HCT116 (cell line): ENCODE results near the gene CELF2. TPM values are rescaled to one million over a fixed set of nuclear protein-coding genes. Genes with fewer than 3 reads are reported as not detected.

ENCODE experiments used
- ATAC-seq: fragments of 200-7000 bp; cut with Tn5 transposase; 2 replicates; pipeline ENCODE4 v1.9.1; 2020; ENCODE audit warnings: mild to moderate bottlenecking, moderate library complexity
- BruUV-seq: library from RNA; stranded (reverse); fragments of 400-500 nt; replicated peaks from 2 replicates; lab custom pipeline; 2021; lab: Mats Ljungman, UMichigan
- CTCF ChIA-PET: fragments of 300-600 bp; sonication (Branson Sonifier 250); formaldehyde crosslinking; loops from one replicate; lab custom pipeline; 2021; ENCODE audit warnings: antibody characterized with exemption; lab: Charles Lee
- POLR2A ChIA-PET: fragments of 300-600, 350-600 bp; sonication (Branson Sonifier 250); formaldehyde crosslinking; loops from one replicate; lab custom pipeline; 2021; ENCODE audit warnings: antibody characterized with exemption; lab: Charles Lee
- RAD21 ChIA-PET, 2 experiments: fragments of 300-600 bp; sonication (Branson Sonifier 250); formaldehyde crosslinking; loops; one replicate each; lab custom pipeline; 2023; ENCODE audit warnings: low total read pairs in 2 of 2; ENCODE audit not compliant: uncharacterized antibody in 2 of 2, unreplicated experiment in 2 of 2, low non-redundant PET in 1 of 2; lab: Charles Lee
- DNase-seq: peaks from one replicate; pipeline ENCODE4 v3.0.0-alpha.2; 2010; ENCODE audit warnings: low read depth, low spot score
- H2AFZ ChIP-seq: fragments of 200-600 bp; shearing (Covaris generic), sonication (generic); 2 replicates; pipeline ENCODE4 v1.6.1; 2017; ENCODE audit warnings: low read depth, mixed run types, mixed read lengths, antibody characterized with exemption, low read length; ENCODE audit not compliant: poor library complexity, severe bottlenecking
- H3K27ac ChIP-seq: 2 replicates; pipeline ENCODE4 v1.5.1; 2012; ENCODE audit warnings: low read depth, low read length
- H3K27me3 ChIP-seq: fragments of 200-600 bp; sonication (generic); 2 replicates; pipeline ENCODE4 v1.6.1; 2016; ENCODE audit warnings: mixed run types, low read length, mixed read lengths; ENCODE audit not compliant: insufficient read depth
- H3K36me3 ChIP-seq, 2 experiments: fragments of 200-500 bp in 1 of 2; fragments of 200-600 bp in 1 of 2; sonication (Bioruptor generic) in 1 of 2; sonication (generic) in 1 of 2; 2 replicates each; pipeline versions ENCODE4 v1.5.1 to v1.6.1; 2014 to 2016; ENCODE audit warnings: low read length in 2 of 2, inconsistent platforms in 1 of 2, mixed read lengths in 1 of 2, mixed run types in 1 of 2; ENCODE audit not compliant: insufficient read depth in 2 of 2, control insufficient read depth in 1 of 2
- H3K4me1 ChIP-seq, 2 experiments: fragments of 200-600 bp in 1 of 2; sonication (generic) in 1 of 2; 2 replicates each; pipeline versions ENCODE4 v1.5.1 to v1.6.1; 2012 to 2017; ENCODE audit warnings: low read length in 2 of 2, inconsistent platforms in 1 of 2, mild to moderate bottlenecking in 1 of 2, mixed read lengths in 1 of 2, mixed run types in 1 of 2, moderate library complexity in 1 of 2; ENCODE audit not compliant: insufficient read depth in 2 of 2, control insufficient read depth in 1 of 2
- H3K4me2 ChIP-seq: fragments of 200-600 bp; sonication (generic); 2 replicates; pipeline ENCODE4 v1.6.1; 2017; ENCODE audit warnings: mixed run types, low read length, mixed read lengths
- H3K4me3 ChIP-seq, 2 experiments: fragments of 200-600 bp in 1 of 2; sonication (generic) in 1 of 2; replicated peaks in 1 of 2; 2 replicates each; pipeline ENCODE4 v1.5.1; 2011 to 2016; ENCODE audit warnings: low read length in 2 of 2, control low read depth in 1 of 2, low read depth in 1 of 2, mild to moderate bottlenecking in 1 of 2, mixed read lengths in 1 of 2, mixed run types in 1 of 2
- H3K79me2 ChIP-seq: fragments of 200-600 bp; sonication (generic); 2 replicates; pipeline ENCODE4 v1.6.1; 2017; ENCODE audit warnings: mild to moderate bottlenecking, mixed run types, low read length, moderate library complexity, mixed read lengths; ENCODE audit not compliant: insufficient read depth
- H3K9ac ChIP-seq: fragments of 200-600 bp; sonication (generic); 2 replicates; pipeline ENCODE4 v1.6.1; 2016; ENCODE audit warnings: low read length, mixed read lengths
- H3K9me2 ChIP-seq: fragments of 200-600 bp; sonication (generic), shearing (Covaris generic); 2 replicates; pipeline ENCODE4 v1.6.1; 2017; ENCODE audit warnings: mixed run types, mild to moderate bottlenecking, moderate library complexity; ENCODE audit not compliant: insufficient read depth
- H3K9me3 ChIP-seq, 2 experiments: fragments of 200-500 bp in 1 of 2; fragments of 200-600 bp in 1 of 2; sonication (Bioruptor generic) in 1 of 2; sonication (generic) in 1 of 2; 2 replicates each; pipeline ENCODE4 v1.6.1; 2014 to 2017; ENCODE audit warnings: low read length in 2 of 2, mixed read lengths in 2 of 2, inconsistent platforms in 1 of 2, low read depth in 1 of 2, mild to moderate bottlenecking in 1 of 2, mixed run types in 1 of 2, moderate library complexity in 1 of 2; ENCODE audit not compliant: control insufficient read depth in 1 of 2, insufficient read depth in 1 of 2
- H4K20me1 ChIP-seq: fragments of 200-600 bp; sonication (generic), shearing (Covaris generic); 2 replicates; pipeline ENCODE4 v1.6.1; 2017; ENCODE audit warnings: mixed run types, mild to moderate bottlenecking, moderate library complexity; ENCODE audit not compliant: insufficient read depth
- CBX3 ChIP-seq: IDR thresholded peaks from 2 replicates; pipeline ENCODE4 v1.6.1; 2012; ENCODE audit warnings: low read depth
- CEBPB ChIP-seq: IDR thresholded peaks from 2 replicates; pipeline ENCODE4 v1.6.1; 2012; ENCODE audit warnings: low read depth
- EZH2 ChIP-seq: fragments of 200-600 bp; sonication (generic); IDR thresholded peaks from 2 replicates; pipeline ENCODE4 v1.6.1; 2017; ENCODE audit warnings: antibody characterized with exemption, mixed run types
- JUND ChIP-seq: IDR thresholded peaks from 2 replicates; pipeline ENCODE4 v1.6.1; 2012
- POLR2A ChIP-seq: IDR thresholded peaks from 2 replicates; pipeline ENCODE4 v1.7.0; 2011; ENCODE audit warnings: borderline replicate concordance; ENCODE audit not compliant: insufficient read depth, insufficient read length; ENCODE audit errors: extremely low read depth
- POLR2AphosphoS5 ChIP-seq: IDR thresholded peaks from 2 replicates; pipeline ENCODE4 v1.6.1; 2011; ENCODE audit warnings: mild to moderate bottlenecking, low read depth, low read length, moderate library complexity
- RAD21 ChIP-seq: IDR thresholded peaks from 2 replicates; pipeline ENCODE4 v1.6.1; 2012; ENCODE audit warnings: low read depth, mild to moderate bottlenecking
- SIN3A ChIP-seq: IDR thresholded peaks from 2 replicates; pipeline ENCODE4 v1.6.1; 2012; ENCODE audit warnings: low read depth
- SP1 ChIP-seq: IDR thresholded peaks from 2 replicates; pipeline ENCODE4 v1.6.1; 2012; ENCODE audit warnings: low read depth
- SRF ChIP-seq: IDR thresholded peaks from 2 replicates; pipeline ENCODE4 v1.6.1; 2012; ENCODE audit warnings: low read depth
- TCF7L2 ChIP-seq: IDR thresholded peaks from 2 replicates; pipeline ENCODE4 v1.7.0; 2011; ENCODE audit warnings: borderline replicate concordance, inconsistent platforms; ENCODE audit not compliant: insufficient read depth, insufficient read length; ENCODE audit errors: extremely low read depth
- ZFX ChIP-seq: fragments of 450-650 bp; IDR thresholded peaks from 2 replicates; pipeline ENCODE4 v1.6.1; 2017
- ZNF274 ChIP-seq: fragments of 200-500 bp; sonication (Bioruptor generic); IDR thresholded peaks from 2 replicates; pipeline ENCODE4 v1.6.1; 2014; ENCODE audit warnings: mild to moderate bottlenecking, low read depth, low read length, inconsistent platforms
- intact Hi-C: fragments of 100-400 bp; cut with micrococcal nuclease; formaldehyde crosslinking; loops from 2 replicates; pipeline ENCODE4 v1.10.0; 2022
- total RNA-seq: library from RNA; stranded (reverse); gene quantifications from one replicate; pipeline ENCODE4 v1.2.1, GENCODE V29; 2021; ENCODE audit not compliant: unreplicated experiment
- TF ChIP-seq, protein P1 (sequence below), 3 experiments: fragments of 200-600 bp in 1 of 3; sonication (generic) in 1 of 3; IDR thresholded peaks in 2 of 3; conservative IDR thresholded peaks in 1 of 3; 2 replicates each; pipeline ENCODE4 v1.5.1; 2012 to 2017; ENCODE audit warnings: low read depth in 2 of 3, low read length in 2 of 3, antibody characterized with exemption in 1 of 3, borderline replicate concordance in 1 of 3, control low read depth in 1 of 3, mild to moderate bottlenecking in 1 of 3, mixed read lengths in 1 of 3, mixed run types in 1 of 3, moderate library complexity in 1 of 3; ENCODE audit not compliant: insufficient read depth in 1 of 3
- TF ChIP-seq, protein P2 (sequence below): IDR thresholded peaks from 2 replicates; pipeline ENCODE4 v1.6.1; 2012
- TF ChIP-seq, protein P3 (sequence below): IDR thresholded peaks from 2 replicates; pipeline ENCODE4 v1.6.1; 2012

The CELF2 gene
- total RNA-seq, 1 experiment from 2014 or later = 0.66 TPM

DNA sequence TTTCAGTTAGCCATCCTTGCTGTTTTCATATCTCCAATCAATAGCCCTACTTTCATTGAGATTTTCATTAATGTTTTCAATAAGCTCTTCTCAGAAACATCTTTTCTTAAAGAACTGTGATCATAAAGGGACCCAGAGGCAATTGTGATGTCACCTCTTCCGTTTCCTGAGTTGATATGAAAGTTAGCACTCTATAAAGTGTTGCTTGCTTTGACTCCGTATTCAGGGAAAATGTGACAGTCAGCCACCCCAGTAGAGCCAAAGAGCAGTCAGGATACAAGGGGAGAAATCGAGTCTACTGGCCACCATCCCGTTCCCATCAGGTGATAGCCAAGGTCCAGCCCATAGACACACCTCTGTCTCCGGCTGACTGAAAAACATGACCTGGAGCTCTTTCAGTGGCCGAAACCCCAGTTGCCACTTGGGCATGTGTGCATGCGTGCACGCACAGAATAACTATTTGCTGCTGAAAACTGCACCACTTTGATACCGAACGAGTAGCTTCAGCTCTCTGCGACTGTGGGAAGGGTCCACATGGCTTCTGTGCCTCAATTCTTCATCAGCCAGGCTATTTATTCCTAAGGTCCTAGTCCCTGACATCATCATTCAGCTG lies 302.4 kb downstream of the CELF2 start (continued):
- TF ChIP-seq POLR2AphosphoS5 = no peak
- TF ChIP-seq CEBPB = no peak
- no peak for TF ChIP-seq ZFX
- TF ChIP-seq RAD21 = no peak
- TF ChIP-seq SP1 = no peak
- TF ChIP-seq, protein P1, sequence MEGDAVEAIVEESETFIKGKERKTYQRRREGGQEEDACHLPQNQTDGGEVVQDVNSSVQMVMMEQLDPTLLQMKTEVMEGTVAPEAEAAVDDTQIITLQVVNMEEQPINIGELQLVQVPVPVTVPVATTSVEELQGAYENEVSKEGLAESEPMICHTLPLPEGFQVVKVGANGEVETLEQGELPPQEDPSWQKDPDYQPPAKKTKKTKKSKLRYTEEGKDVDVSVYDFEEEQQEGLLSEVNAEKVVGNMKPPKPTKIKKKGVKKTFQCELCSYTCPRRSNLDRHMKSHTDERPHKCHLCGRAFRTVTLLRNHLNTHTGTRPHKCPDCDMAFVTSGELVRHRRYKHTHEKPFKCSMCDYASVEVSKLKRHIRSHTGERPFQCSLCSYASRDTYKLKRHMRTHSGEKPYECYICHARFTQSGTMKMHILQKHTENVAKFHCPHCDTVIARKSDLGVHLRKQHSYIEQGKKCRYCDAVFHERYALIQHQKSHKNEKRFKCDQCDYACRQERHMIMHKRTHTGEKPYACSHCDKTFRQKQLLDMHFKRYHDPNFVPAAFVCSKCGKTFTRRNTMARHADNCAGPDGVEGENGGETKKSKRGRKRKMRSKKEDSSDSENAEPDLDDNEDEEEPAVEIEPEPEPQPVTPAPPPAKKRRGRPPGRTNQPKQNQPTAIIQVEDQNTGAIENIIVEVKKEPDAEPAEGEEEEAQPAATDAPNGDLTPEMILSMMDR (IDR thresholded peaks at IDR 0.05 in 2 of 3, conservative IDR thresholded peaks at IDR 0.05 in 1 of 3; ENCODE audit: borderline replicate concordance in 1 of 3, insufficient read depth in 1 of 3, low read depth in 2 of 3, low read length in 2 of 3) = no peak
- TF ChIP-seq, protein P2, sequence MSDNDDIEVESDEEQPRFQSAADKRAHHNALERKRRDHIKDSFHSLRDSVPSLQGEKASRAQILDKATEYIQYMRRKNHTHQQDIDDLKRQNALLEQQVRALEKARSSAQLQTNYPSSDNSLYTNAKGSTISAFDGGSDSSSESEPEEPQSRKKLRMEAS = no peak
- TF ChIP-seq, protein P3, sequence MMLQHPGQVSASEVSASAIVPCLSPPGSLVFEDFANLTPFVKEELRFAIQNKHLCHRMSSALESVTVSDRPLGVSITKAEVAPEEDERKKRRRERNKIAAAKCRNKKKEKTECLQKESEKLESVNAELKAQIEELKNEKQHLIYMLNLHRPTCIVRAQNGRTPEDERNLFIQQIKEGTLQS = no peak
- no peak for TF ChIP-seq SIN3A
- TF ChIP-seq, all 23 proteins: peak for 0

DNA sequence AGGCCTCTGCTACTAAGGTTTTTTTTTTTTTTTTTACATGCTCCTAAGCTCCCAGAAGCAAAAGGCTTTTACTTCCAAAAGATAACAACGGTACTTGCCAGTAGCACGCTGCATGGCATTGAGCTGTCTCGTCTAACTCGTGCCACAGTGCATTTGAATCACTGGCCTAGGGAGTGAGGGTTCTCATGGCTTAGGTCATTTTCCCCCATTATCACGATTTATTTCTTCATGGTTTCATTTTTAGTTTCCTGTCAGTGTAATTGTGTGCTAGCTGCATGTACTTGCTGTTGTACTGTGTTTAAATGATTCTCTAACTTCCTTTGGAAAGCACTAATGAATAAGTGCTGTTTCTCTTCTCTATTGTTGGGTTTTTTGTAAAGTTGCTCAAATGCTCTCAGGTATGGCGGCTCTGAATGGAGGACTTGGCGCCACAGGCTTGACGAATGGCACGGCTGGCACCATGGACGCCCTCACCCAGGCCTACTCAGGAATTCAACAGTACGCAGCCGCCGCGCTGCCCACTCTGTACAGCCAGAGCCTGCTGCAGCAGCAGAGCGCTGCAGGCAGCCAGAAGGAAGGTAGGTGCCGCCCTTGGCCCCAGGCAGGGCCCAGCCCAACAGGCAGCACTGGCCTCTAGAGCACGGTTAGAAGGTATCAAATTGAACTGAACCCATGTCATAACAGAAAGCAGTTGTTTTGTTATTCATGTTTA lies 303.3 kb downstream of the CELF2 start:
- H3K79me2 ChIP-seq = no peaks in the 10 kb centered on the region
- CTCF ChIA-PET = no interaction called here
- H3K27me3 ChIP-seq = peaks cover 7% of the 10 kb centered on the region
- H3K27ac ChIP-seq = no peak overlapping the region
- no peak overlapping the region for H3K4me3 ChIP-seq
- no peak overlapping the region for H2AFZ ChIP-seq
- DNase-seq (no peak), ATAC-seq (no peak)
- no peaks in the 10 kb centered on the region for H3K36me3 ChIP-seq
- POLR2A ChIA-PET = no interaction called here
- H3K9me3 ChIP-seq = no peaks in the 10 kb centered on the region
- RAD21 ChIA-PET = no interaction called here
- no peaks in the 10 kb centered on the region for H3K9me2 ChIP-seq
- intact Hi-C loops = no loop called here
- no peak overlapping the region for H3K9ac ChIP-seq
- H3K4me2 ChIP-seq = no peak overlapping the region
- no peaks in the 10 kb centered on the region for H4K20me1 ChIP-seq
- no peaks in the 10 kb centered on the region for H3K4me1 ChIP-seq
- BruUV-seq = no TSS peak
- TF ChIP-seq, protein P3 = no peak
- TF ChIP-seq SRF (no peak), CBX3 (no peak), POLR2AphosphoS5 (no peak), JUND (no peak), SIN3A (no peak), POLR2A (no peak), ZNF274 (no peak), EZH2 (no peak), ZFX (no peak), TCF7L2 (no peak), SP1 (no peak)
- TF ChIP-seq, protein P1 (IDR thresholded peaks at IDR 0.05 in 2 of 3, conservative IDR thresholded peaks at IDR 0.05 in 1 of 3; ENCODE audit: borderline replicate concordance in 1 of 3, insufficient read depth in 1 of 3, low read depth in 2 of 3, low read length in 2 of 3) = no peak
